Neural progenitor cell (in vitro differentiated cells): Measurements from ENCODE around the gene RFK.

Experiments used
- CTCF ChIP-seq: fragments of 200-600 bp; sonication (generic); IDR thresholded peaks from 2 replicates; pipeline ENCODE4 v1.5.1; 2017; ENCODE audit warnings: antibody characterized with exemption, mild to moderate bottlenecking
- EZH2 ChIP-seq: fragments of 200-600 bp; sonication (generic); IDR thresholded peaks from 2 replicates; pipeline ENCODE4 v1.6.1; 2017; ENCODE audit warnings: antibody characterized with exemption, mild to moderate bottlenecking, moderate library complexity
- EZH2phosphoT487 ChIP-seq: fragments of 200-600 bp; sonication (generic); IDR thresholded peaks from 2 replicates; pipeline ENCODE4 v1.6.1; 2017; ENCODE audit warnings: antibody characterized with exemption

DNA sequence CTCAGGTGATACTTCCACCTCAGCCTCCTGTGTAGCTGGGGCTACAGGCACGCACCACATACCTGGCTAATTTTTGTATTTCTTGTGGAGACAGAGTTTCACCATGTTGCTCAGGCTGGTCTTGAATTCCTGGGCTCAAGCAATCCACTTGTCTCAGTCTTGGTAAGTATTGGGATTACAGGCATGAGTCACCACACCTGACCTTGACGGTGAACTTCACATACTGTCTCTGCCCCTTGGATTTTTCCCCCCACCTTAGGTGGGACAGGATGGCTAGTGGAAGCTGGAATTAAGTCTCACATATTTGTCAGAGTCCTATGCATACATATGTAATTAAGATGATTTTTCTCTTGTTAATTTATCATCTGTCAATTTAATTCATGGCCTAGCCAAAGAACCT, 20.9 kb upstream of the RFK start:
- TF ChIP-seq CTCF: no peak
- no peak for TF ChIP-seq EZH2
- no peak for TF ChIP-seq EZH2phosphoT487
